Lower lobe of right lung (tissue), 2 donors: ENCODE measurements around the gene PLCD3. TPM values are rescaled to one million over a fixed set of nuclear protein-coding genes. Genes with fewer than 3 reads are reported as not detected.
A peak's percentile ranks its signal among the peaks of the same experiment; 100 is the strongest.

Experiments used
- ATAC-seq, 2 donors: fragments of 200-7000 bp; cut with Tn5 transposase; one replicate each; pipeline ENCODE4 v1.9.1; 2020 to 2022; ENCODE audit warnings: mild to moderate bottlenecking in 2 of 2, moderate library complexity in 2 of 2
- DNase-seq: peaks from one replicate; pipeline ENCODE4 v3.0.0-alpha.2; 2020
- H3K27ac ChIP-seq: fragments of 200-600 bp; one replicate; pipeline ENCODE4 v1.8.0; 2022
- H3K27me3 ChIP-seq: fragments of 200-600 bp; one replicate; pipeline ENCODE4 v1.8.0; 2022; ENCODE audit warnings: low read depth
- H3K36me3 ChIP-seq: fragments of 200-600 bp; one replicate; pipeline ENCODE4 v1.8.0; 2022; ENCODE audit warnings: mild to moderate bottlenecking
- H3K4me1 ChIP-seq: fragments of 200-600 bp; one replicate; pipeline ENCODE4 v1.8.0; 2022
- H3K4me3 ChIP-seq: fragments of 200-600 bp; one replicate; pipeline ENCODE4 v1.8.0; 2022; ENCODE audit warnings: mild to moderate bottlenecking
- H3K9me3 ChIP-seq: fragments of 200-600 bp; one replicate; pipeline ENCODE4 v1.8.0; 2022
- CTCF ChIP-seq: fragments of 200-600 bp; IDR thresholded peaks from one replicate; pipeline ENCODE4 v1.8.0; 2022; ENCODE audit warnings: antibody characterized with exemption, mild to moderate bottlenecking
- intact Hi-C: fragments of 100-400 bp; cut with DNase I; formaldehyde crosslinking; loops from one replicate; pipeline ENCODE4 v1.11.0; 2022
- total RNA-seq: library from RNA; stranded (reverse); fragmentation: NEBNext Ultra II Directional; extraction: Animal tissue kit (Norgen Biotek cat#: 25700); gene quantifications from one replicate; pipeline ENCODE4 v1.2.1, GENCODE V29; 2021
- donor health status: DM: no; HTN: yes; CAD: no; lungs with severe emphysema.

The PLCD3 gene
- total RNA-seq, 1 donor from 2014 or later, result 38.3 TPM

- H3K4me3 ChIP-seq, result peak overlapping the region; percentile 58
- H3K27me3 ChIP-seq, result no peaks in the 10 kb centered on the region
- no peak for DNase-seq
- peaks cover 25% of the 10 kb centered on the region for H3K4me1 ChIP-seq
- ATAC-seq, result no peak
- H3K9me3 ChIP-seq, result no peaks in the 10 kb centered on the region
- H3K36me3 ChIP-seq, result no peaks in the 10 kb centered on the region
- intact Hi-C loops, result no loop called here
- peak overlapping the region; percentile 85 for H3K27ac ChIP-seq
- no peak for TF ChIP-seq CTCF
Measured at GRCh38 chr17:45145035-45145389, 12.7 kb upstream of the PLCD3 start.

- Histone ChIP-seq H3K9me3 (no peaks in the 10 kb centered on the region), H3K4me1 (peaks cover 25% of the 10 kb centered on the region), H3K4me3 (peak overlapping the region; percentile 58), H3K27ac (peak overlapping the region; percentile 85), H3K36me3 (no peaks in the 10 kb centered on the region), H3K27me3 (no peaks in the 10 kb centered on the region)
- intact Hi-C loops, result no loop called here
- ATAC-seq (peak; percentile 10 to 11), DNase-seq (peak; percentile 66)
- no peak for TF ChIP-seq CTCF
Measured at GRCh38 chr17:45144199-45145034, 12.1 kb upstream of the PLCD3 start.

GRCh38 chr17:45143767-45144198 lies 11.5 kb upstream of the PLCD3 start:
- DNase-seq (peak; percentile 78), ATAC-seq (no peak)
- H3K36me3 ChIP-seq, result no peaks in the 10 kb centered on the region
- H3K9me3 ChIP-seq, result no peaks in the 10 kb centered on the region
- intact Hi-C loops, result no loop called here
- TF ChIP-seq CTCF, result no peak
- H3K27me3 ChIP-seq, result no peaks in the 10 kb centered on the region
- H3K27ac ChIP-seq, result peak overlapping the region; percentile 85
- peak overlapping the region; percentile 58 for H3K4me3 ChIP-seq
- peaks cover 25% of the 10 kb centered on the region for H3K4me1 ChIP-seq

- peaks cover 3% of the 10 kb centered on the region for H3K36me3 ChIP-seq
- no peak for DNase-seq
- no peaks in the 10 kb centered on the region for H3K27me3 ChIP-seq
- peak overlapping the region; percentile 58 for H3K4me3 ChIP-seq
- ATAC-seq, result no peak
- H3K9me3 ChIP-seq, result no peaks in the 10 kb centered on the region
- H3K4me1 ChIP-seq, result peaks cover 25% of the 10 kb centered on the region
- H3K27ac ChIP-seq, result peak overlapping the region; percentile 85
- intact Hi-C loops, result no loop called here
- TF ChIP-seq CTCF, result no peak
Measured at GRCh38 chr17:45143094-45143670, 10.9 kb upstream of the PLCD3 start.

GRCh38 chr17:45139533-45139920 lies 7.2 kb upstream of the PLCD3 start:
- H3K27ac ChIP-seq, result no peak overlapping the region
- no peaks in the 10 kb centered on the region for H3K27me3 ChIP-seq
- DNase-seq (no peak), ATAC-seq (no peak)
- no peaks in the 10 kb centered on the region for H3K9me3 ChIP-seq
- intact Hi-C loops, result loop anchor here (5.0 kb wide), 1 partner anchor 58 kb away; no protein-coding TSS in a partner anchor
- no peak overlapping the region for H3K4me3 ChIP-seq
- TF ChIP-seq CTCF, result no peak
- peaks cover 23% of the 10 kb centered on the region for H3K4me1 ChIP-seq
- H3K36me3 ChIP-seq, result peaks cover 10% of the 10 kb centered on the region
